DND-41 (cell line): Measurements from ENCODE around the gene RASSF6.
A peak's percentile ranks its signal among the peaks of the same experiment; 100 is the strongest.

Experiments
- ATAC-seq: fragments of 200-7000 bp; cut with Tn5 transposase; 3 replicates; pipeline ENCODE4 v1.9.1; 2021; ENCODE audit warnings: low read depth; ENCODE audit not compliant: insufficient read depth
- DNase-seq: peaks from one replicate; pipeline ENCODE4 v3.0.0-alpha.2; 2020
- H2AFZ ChIP-seq: 2 replicates; pipeline ENCODE4 v1.6.0; 2012; ENCODE audit warnings: low read depth, low read length
- H3K27ac ChIP-seq: 2 replicates; pipeline ENCODE4 v1.5.1; 2012; ENCODE audit warnings: low read length, inconsistent platforms
- H3K27me3 ChIP-seq: fragments of 200-600 bp; sonication (generic); 2 replicates; pipeline ENCODE4 v1.6.0; 2012; ENCODE audit warnings: low read length, mild to moderate bottlenecking, inconsistent platforms; ENCODE audit not compliant: insufficient read depth, poor library complexity
- H3K36me3 ChIP-seq: 2 replicates; pipeline ENCODE4 v1.5.1; 2012; ENCODE audit warnings: low read length, inconsistent platforms; ENCODE audit not compliant: insufficient read depth
- H3K4me1 ChIP-seq: 2 replicates; pipeline ENCODE4 v1.5.1; 2012; ENCODE audit warnings: mild to moderate bottlenecking, low read length; ENCODE audit not compliant: insufficient read depth
- H3K4me2 ChIP-seq: 2 replicates; pipeline ENCODE4 v1.6.0; 2012; ENCODE audit warnings: mild to moderate bottlenecking, moderate library complexity, low read length, inconsistent platforms; ENCODE audit not compliant: insufficient read depth
- H3K4me3 ChIP-seq, 2 experiments: fragments of 200-600 bp in 1 of 2; shearing (Covaris generic) in 1 of 2; 2 replicates each; pipeline ENCODE4 v1.5.1; 2012 to 2016; ENCODE audit warnings: inconsistent platforms in 2 of 2, low read length in 2 of 2, mild to moderate bottlenecking in 2 of 2, low read depth in 1 of 2, moderate library complexity in 1 of 2
- H3K79me2 ChIP-seq: 2 replicates; pipeline ENCODE4 v1.6.0; 2012; ENCODE audit warnings: low read length, inconsistent platforms; ENCODE audit not compliant: insufficient read depth
- H3K9ac ChIP-seq: 2 replicates; pipeline ENCODE4 v1.6.0; 2012; ENCODE audit warnings: low read depth, mild to moderate bottlenecking, inconsistent platforms, low read length, moderate library complexity
- H3K9me3 ChIP-seq: 2 replicates; pipeline ENCODE4 v1.5.1; 2012; ENCODE audit warnings: low read length, moderate library complexity, mild to moderate bottlenecking, inconsistent platforms; ENCODE audit not compliant: insufficient read depth, severe bottlenecking
- H4K20me1 ChIP-seq: 2 replicates; pipeline ENCODE4 v1.6.0; 2012; ENCODE audit warnings: low read length; ENCODE audit not compliant: insufficient read depth
- EZH2 ChIP-seq: IDR thresholded peaks from 3 replicates; pipeline ENCODE4 v1.6.1; 2012; ENCODE audit warnings: borderline replicate concordance, low read depth, mild to moderate bottlenecking, moderate library complexity, low read length, inconsistent platforms; ENCODE audit not compliant: severe bottlenecking
- TF ChIP-seq, protein P1 (sequence below): IDR thresholded peaks from 2 replicates; pipeline ENCODE4 v1.5.1; 2012; ENCODE audit warnings: borderline replicate concordance, low read length, moderate library complexity, mild to moderate bottlenecking; ENCODE audit not compliant: poor library complexity, severe bottlenecking; ENCODE audit errors: extremely low read depth

Gene RASSF6

DNA sequence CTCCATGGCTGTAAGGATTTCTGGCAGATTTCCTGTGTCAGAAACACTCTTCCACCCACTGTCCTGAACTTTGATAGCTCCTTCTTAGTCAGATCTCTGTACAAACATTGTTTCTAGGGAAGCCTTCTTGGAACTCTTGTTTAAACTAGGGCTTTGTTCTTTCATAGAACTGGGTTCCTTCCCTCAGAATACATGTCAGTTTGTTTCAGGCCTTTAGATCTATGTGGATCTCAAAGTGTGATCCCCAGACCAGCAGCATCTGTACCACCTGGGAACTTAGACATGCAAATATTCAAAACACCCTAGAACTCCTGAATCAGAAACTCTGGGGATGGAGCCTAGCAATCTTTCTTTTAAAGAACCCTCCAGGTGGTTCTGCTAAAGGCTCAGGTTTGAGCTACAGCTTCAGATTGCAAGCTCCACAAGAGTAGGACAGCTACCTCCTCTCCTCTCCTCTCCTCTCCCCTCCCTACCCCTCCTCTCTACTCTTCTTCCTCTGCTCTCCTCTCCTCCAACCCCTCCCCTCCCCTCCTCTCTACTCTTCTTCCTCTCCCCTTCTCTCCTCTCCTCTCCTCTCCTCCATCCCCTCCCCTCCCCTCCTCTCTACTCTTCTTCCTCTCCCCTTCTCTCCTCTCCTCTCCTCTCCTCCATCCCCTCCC is 12.7 kb downstream of the RASSF6 start:
- ATAC-seq (peak; percentile 34), DNase-seq (peak; percentile 23)
- Histone ChIP-seq H3K4me2 (peak overlapping the region; percentile 44), H3K36me3 (no peaks in the 10 kb centered on the region), H3K4me1 (peaks cover 61% of the 10 kb centered on the region), H3K27me3 (no peaks in the 10 kb centered on the region), H4K20me1 (no peaks in the 10 kb centered on the region), H3K79me2 (no peaks in the 10 kb centered on the region), H3K4me3 (peak overlapping the region in 1 of 2 experiments; percentile 35; a peak in 2 of 4 replicates), H3K27ac (peak overlapping the region; percentile 96), H3K9ac (peak overlapping the region; percentile 47), H3K9me3 (no peaks in the 10 kb centered on the region), H2AFZ (peak overlapping the region; percentile 84)
- no peak for TF ChIP-seq EZH2
- TF ChIP-seq, protein P1, sequence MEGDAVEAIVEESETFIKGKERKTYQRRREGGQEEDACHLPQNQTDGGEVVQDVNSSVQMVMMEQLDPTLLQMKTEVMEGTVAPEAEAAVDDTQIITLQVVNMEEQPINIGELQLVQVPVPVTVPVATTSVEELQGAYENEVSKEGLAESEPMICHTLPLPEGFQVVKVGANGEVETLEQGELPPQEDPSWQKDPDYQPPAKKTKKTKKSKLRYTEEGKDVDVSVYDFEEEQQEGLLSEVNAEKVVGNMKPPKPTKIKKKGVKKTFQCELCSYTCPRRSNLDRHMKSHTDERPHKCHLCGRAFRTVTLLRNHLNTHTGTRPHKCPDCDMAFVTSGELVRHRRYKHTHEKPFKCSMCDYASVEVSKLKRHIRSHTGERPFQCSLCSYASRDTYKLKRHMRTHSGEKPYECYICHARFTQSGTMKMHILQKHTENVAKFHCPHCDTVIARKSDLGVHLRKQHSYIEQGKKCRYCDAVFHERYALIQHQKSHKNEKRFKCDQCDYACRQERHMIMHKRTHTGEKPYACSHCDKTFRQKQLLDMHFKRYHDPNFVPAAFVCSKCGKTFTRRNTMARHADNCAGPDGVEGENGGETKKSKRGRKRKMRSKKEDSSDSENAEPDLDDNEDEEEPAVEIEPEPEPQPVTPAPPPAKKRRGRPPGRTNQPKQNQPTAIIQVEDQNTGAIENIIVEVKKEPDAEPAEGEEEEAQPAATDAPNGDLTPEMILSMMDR: no peak

DNA sequence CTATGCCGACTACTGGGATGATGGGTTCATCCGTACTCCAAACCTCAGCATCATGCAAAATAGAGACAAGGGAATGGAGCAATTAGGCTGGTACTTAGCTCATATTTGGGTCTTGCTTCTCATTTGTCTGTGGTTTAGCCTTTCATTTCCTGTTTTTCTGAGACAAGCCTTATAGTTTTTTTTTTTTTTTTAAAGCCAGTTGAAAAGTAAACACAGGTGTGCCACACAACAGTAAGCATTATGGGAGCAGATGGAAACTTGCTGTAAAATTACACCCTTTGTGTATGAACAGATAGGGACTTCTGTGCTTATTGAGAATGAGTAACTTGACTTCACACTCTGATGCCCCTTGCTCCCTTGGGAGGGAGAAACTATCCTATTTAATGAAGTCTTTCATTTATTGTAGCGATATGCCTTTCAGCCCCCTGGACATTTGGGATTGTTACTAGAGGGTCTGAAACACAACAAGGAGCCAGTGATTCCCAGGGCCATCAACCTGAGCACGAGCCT is 13.7 kb downstream of the RASSF6 start:
- H3K4me2 ChIP-seq: peak overlapping the region; percentile 44
- H3K27ac ChIP-seq: peak overlapping the region; percentile 96
- no peaks in the 10 kb centered on the region for H3K79me2 ChIP-seq
- TF ChIP-seq EZH2: no peak
- TF ChIP-seq, protein P1: no peak
- peak overlapping the region; percentile 47 for H3K9ac ChIP-seq
- H3K4me3 ChIP-seq: peak overlapping the region in 1 of 2 experiments; percentile 35; a peak in 1 of 4 replicates
- H4K20me1 ChIP-seq: no peaks in the 10 kb centered on the region
- H3K27me3 ChIP-seq: no peaks in the 10 kb centered on the region
- no peaks in the 10 kb centered on the region for H3K36me3 ChIP-seq
- DNase-seq (peak; percentile 21), ATAC-seq (peak; percentile 83)
- H3K9me3 ChIP-seq: no peaks in the 10 kb centered on the region
- peak overlapping the region; percentile 84 for H2AFZ ChIP-seq
- peaks cover 61% of the 10 kb centered on the region for H3K4me1 ChIP-seq

DNA sequence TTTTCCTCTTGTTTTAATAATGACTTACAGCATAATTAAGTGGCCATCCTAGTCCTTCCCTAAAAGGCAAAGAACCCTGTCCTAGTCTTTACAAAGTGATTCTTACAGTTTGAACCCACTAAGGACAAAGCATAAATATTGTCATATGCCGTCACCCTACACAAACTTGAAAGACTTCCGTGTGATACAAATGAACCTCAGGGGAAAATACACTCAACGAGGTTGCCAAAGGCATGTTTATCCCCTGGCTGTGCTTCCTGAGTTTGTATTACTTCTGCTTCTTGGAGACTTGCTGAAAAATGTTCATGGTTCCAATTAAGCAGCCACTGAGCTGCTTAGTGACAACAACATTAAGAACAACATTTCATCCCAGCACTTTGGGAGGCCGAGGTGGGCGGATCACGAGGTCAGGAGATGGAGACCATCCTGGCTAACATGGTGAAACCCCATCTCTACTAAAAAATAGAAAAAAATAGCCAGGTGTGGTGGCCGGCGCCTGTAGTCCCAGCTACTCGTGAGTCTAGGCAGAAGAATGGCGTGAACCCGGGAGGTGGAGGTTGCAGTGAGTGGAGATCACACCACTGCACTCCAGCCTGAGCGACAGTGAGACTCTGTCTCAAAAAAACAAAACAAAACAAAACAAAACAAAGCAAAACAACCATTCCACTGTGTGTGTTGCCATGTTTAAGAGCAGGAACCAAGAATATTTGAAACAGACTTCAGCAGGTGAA is 16.2 kb downstream of the RASSF6 start:
- H2AFZ ChIP-seq: no peak overlapping the region
- H3K79me2 ChIP-seq: no peaks in the 10 kb centered on the region
- no peak overlapping the region for H3K9ac ChIP-seq
- no peaks in the 10 kb centered on the region for H4K20me1 ChIP-seq
- peaks cover 65% of the 10 kb centered on the region for H3K4me1 ChIP-seq
- H3K27ac ChIP-seq: peak overlapping the region; percentile 53
- no peaks in the 10 kb centered on the region for H3K36me3 ChIP-seq
- ATAC-seq: no peak
- no peak overlapping the region for H3K4me3 ChIP-seq
- H3K27me3 ChIP-seq: no peaks in the 10 kb centered on the region
- no peaks in the 10 kb centered on the region for H3K9me3 ChIP-seq
- DNase-seq: no peak
- H3K4me2 ChIP-seq: no peak overlapping the region
- no peak for TF ChIP-seq EZH2
- TF ChIP-seq, protein P1: no peak
